Uterus (tissue), 2 donors: Measurements from ENCODE around the gene ADCY9.

Experiments used
- POLR2A ChIP-seq, 2 donors: fragments of 450-650 bp; IDR thresholded peaks; one replicate each; pipeline ENCODE4 v1.6.1; 2016; ENCODE audit warnings: antibody characterized with exemption in 2 of 2, mild to moderate bottlenecking in 1 of 2, moderate library complexity in 1 of 2
- TF ChIP-seq, protein P1 (sequence below), 4 experiments: fragments of 200-600 bp in 2 of 4; fragments of 450-650 bp in 2 of 4; sonication (generic) in 2 of 4; IDR thresholded peaks; one replicate each; pipeline ENCODE4 v1.5.1; 2016 to 2019; ENCODE audit warnings: antibody characterized with exemption in 4 of 4, mild to moderate bottlenecking in 2 of 4, moderate library complexity in 1 of 4

DNA sequence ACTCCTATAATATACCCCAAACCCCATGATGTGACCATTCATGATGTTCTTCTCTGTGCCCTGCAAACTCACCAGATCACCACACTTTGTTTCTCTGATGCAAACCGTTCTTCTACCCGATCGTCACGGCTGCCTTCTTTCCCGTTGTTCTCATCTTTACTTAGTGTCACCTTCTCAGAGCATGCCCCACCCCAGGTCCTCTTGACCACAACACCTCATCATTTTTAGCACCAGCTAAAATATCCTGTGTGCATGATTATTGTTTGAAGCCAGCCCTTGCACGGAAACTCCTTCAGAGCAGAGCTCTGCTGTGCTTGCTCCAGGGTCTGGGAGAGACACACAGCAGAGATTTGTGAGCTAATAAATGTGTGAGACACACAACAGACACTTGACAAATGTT, 196.8 kb downstream of the ADCY9 start:
- TF ChIP-seq, protein P1, sequence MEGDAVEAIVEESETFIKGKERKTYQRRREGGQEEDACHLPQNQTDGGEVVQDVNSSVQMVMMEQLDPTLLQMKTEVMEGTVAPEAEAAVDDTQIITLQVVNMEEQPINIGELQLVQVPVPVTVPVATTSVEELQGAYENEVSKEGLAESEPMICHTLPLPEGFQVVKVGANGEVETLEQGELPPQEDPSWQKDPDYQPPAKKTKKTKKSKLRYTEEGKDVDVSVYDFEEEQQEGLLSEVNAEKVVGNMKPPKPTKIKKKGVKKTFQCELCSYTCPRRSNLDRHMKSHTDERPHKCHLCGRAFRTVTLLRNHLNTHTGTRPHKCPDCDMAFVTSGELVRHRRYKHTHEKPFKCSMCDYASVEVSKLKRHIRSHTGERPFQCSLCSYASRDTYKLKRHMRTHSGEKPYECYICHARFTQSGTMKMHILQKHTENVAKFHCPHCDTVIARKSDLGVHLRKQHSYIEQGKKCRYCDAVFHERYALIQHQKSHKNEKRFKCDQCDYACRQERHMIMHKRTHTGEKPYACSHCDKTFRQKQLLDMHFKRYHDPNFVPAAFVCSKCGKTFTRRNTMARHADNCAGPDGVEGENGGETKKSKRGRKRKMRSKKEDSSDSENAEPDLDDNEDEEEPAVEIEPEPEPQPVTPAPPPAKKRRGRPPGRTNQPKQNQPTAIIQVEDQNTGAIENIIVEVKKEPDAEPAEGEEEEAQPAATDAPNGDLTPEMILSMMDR (IDR thresholded peaks at IDR 0.05), result no peak
- no peak for TF ChIP-seq POLR2A (IDR thresholded peaks at IDR 0.05)
